ENCODE results near the gene TIRAP. TPM values are rescaled to one million over a fixed set of nuclear protein-coding genes. Genes with fewer than 3 reads are reported as not detected.
A peak's percentile ranks its signal among the peaks of the same experiment; 100 is the strongest.

TIRAP gene
- total and polyA plus RNA-seq, 9 of the 15 experiments (the other 6 are each of a cell fraction or from before 2014, with no cell fraction given) = 0.60 to 8.7 (median 3.7) TPM

DNA sequence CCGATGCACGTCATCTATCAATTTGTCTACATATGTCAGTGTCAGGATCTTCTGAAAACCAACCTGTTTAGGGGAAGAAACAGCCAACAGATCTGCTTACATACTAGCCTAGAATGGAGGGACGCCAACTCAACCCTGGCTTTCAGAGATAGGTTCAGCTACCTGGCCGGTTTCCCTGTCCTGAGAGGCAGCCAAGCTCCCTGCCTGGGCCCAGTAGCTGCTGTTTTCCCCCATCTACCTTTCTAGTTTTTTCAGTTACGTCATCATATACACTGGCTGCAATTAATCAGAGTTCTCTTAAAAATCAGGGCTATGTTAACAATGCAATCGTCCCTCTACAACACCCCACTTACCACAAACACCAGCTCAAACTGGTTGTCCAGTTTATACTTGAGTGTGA, 15.2 kb upstream of the TIRAP start:
- peaks cover 51% of the 10 kb centered on the region for H3K79me2 ChIP-seq (ENCODE audit: control insufficient read depth, insufficient read depth, low read length)
- intact Hi-C loops (cut with micrococcal nuclease) (loop anchor here (2.0 kb wide), 1 partner anchor 57 kb away; the partner anchor contains the start of genes FAM118B and RPUSD4), in situ Hi-C loops (cut with MboI) (no loop called here)
- H3K9ac ChIP-seq (ENCODE audit: insufficient read depth in 1 of 2, low read depth in 2 of 2, low read length in 2 of 2) = peak overlapping the region; percentile 97 to 99
- TSS peak; percentile 56 for BruUV-seq (replicated peaks)
- no peak for ATAC-seq
- no peak for FAIRE-seq
- peaks cover 4 to 11% of the 10 kb centered on the region in 2 experiments; a peak in 3 of 5 replicates for H3K4me1 ChIP-seq (replicated peaks in 1 of 2; ENCODE audit: control insufficient read depth in 2 of 2, insufficient read depth in 2 of 2, low read length in 2 of 2)
- peak in 1 of 4 experiments; percentile 20 for DNase-seq (ENCODE audit: extremely low read depth in 1 of 4, low spot score in 3 of 4)
- H3K9me3 ChIP-seq (replicated peaks; ENCODE audit: control insufficient read depth, insufficient read depth, low read depth, low read length) = no peaks in the 10 kb centered on the region
- POLR2A ChIA-PET = interaction anchor here (0.7 to 2.5 kb wide), 4 partner anchors 8 to 94 kb away, joined by 3 to 14 read pairs (median 9); no protein-coding TSS in a partner anchor
- H3K9me1 ChIP-seq (ENCODE audit: control insufficient read depth, insufficient read depth, low read length) = no peaks in the 10 kb centered on the region
- H4K20me1 ChIP-seq (replicated peaks; ENCODE audit: control insufficient read depth, insufficient read depth, low read length) = no peaks in the 10 kb centered on the region
- CTCF ChIA-PET (ENCODE audit: low intra/inter-chr PET ratio) = no interaction called here
- no peak overlapping the region for H2AFZ ChIP-seq (ENCODE audit: low read depth, low read length)
- H3K36me3 ChIP-seq (ENCODE audit: control insufficient read depth, insufficient read depth, low read length) = peaks cover 77% of the 10 kb centered on the region
- H3K27ac ChIP-seq (ENCODE audit: extremely low read depth, low read depth, low read length) = peak overlapping the region; percentile 96
- peak overlapping the region; percentile 93 for H3K4me3 ChIP-seq
- WGBS (ENCODE audit: insufficient coverage, low coverage, missing lambda C conversion rate) = 36% methylated on average over 6 of the region's 6 CpGs
- peak overlapping the region; percentile 97 for H3K4me2 ChIP-seq (ENCODE audit: insufficient read depth, low read length)
- no peaks in the 10 kb centered on the region; a peak in 1 of 5 replicates for H3K27me3 ChIP-seq (ENCODE audit: control insufficient read depth in 2 of 2, insufficient read depth in 2 of 2, low read length in 2 of 2)
- TF ChIP-seq XRCC5 (IDR thresholded peaks at IDR 0.05; ENCODE audit: low read depth, low read length) = no peak
- no peak for TF ChIP-seq ZNF561 (CRISPR knock-in tag; conservative IDR thresholded peaks at IDR 0.05)
- TF ChIP-seq, protein P1, sequence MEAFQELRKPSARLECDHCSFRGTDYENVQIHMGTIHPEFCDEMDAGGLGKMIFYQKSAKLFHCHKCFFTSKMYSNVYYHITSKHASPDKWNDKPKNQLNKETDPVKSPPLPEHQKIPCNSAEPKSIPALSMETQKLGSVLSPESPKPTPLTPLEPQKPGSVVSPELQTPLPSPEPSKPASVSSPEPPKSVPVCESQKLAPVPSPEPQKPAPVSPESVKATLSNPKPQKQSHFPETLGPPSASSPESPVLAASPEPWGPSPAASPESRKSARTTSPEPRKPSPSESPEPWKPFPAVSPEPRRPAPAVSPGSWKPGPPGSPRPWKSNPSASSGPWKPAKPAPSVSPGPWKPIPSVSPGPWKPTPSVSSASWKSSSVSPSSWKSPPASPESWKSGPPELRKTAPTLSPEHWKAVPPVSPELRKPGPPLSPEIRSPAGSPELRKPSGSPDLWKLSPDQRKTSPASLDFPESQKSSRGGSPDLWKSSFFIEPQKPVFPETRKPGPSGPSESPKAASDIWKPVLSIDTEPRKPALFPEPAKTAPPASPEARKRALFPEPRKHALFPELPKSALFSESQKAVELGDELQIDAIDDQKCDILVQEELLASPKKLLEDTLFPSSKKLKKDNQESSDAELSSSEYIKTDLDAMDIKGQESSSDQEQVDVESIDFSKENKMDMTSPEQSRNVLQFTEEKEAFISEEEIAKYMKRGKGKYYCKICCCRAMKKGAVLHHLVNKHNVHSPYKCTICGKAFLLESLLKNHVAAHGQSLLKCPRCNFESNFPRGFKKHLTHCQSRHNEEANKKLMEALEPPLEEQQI (IDR thresholded peaks at IDR 0.05) = no peak
- no peak for TF ChIP-seq CEBPG (CRISPR knock-in tag; IDR thresholded peaks at IDR 0.05)
- TF ChIP-seq CEBPG (tag; conservative IDR thresholded peaks at IDR 0.05 in 1 of 2, IDR thresholded peaks at IDR 0.05 in 1 of 2) = 0 out of 4 replicates have a peak, but pooled peaks of 1 of the 2 experiments have one; percentile 21
- TF ChIP-seq, protein P2, sequence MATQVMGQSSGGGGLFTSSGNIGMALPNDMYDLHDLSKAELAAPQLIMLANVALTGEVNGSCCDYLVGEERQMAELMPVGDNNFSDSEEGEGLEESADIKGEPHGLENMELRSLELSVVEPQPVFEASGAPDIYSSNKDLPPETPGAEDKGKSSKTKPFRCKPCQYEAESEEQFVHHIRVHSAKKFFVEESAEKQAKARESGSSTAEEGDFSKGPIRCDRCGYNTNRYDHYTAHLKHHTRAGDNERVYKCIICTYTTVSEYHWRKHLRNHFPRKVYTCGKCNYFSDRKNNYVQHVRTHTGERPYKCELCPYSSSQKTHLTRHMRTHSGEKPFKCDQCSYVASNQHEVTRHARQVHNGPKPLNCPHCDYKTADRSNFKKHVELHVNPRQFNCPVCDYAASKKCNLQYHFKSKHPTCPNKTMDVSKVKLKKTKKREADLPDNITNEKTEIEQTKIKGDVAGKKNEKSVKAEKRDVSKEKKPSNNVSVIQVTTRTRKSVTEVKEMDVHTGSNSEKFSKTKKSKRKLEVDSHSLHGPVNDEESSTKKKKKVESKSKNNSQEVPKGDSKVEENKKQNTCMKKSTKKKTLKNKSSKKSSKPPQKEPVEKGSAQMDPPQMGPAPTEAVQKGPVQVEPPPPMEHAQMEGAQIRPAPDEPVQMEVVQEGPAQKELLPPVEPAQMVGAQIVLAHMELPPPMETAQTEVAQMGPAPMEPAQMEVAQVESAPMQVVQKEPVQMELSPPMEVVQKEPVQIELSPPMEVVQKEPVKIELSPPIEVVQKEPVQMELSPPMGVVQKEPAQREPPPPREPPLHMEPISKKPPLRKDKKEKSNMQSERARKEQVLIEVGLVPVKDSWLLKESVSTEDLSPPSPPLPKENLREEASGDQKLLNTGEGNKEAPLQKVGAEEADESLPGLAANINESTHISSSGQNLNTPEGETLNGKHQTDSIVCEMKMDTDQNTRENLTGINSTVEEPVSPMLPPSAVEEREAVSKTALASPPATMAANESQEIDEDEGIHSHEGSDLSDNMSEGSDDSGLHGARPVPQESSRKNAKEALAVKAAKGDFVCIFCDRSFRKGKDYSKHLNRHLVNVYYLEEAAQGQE (IDR thresholded peaks at IDR 0.05; ENCODE audit: borderline replicate concordance) = peak; percentile 12; the same call in 1 of the 2 replicates
- TF ChIP-seq, protein P2 (CRISPR knock-in tag; IDR thresholded peaks at IDR 0.05; ENCODE audit: low read depth) = no peak
- TF ChIP-seq, protein P3, sequence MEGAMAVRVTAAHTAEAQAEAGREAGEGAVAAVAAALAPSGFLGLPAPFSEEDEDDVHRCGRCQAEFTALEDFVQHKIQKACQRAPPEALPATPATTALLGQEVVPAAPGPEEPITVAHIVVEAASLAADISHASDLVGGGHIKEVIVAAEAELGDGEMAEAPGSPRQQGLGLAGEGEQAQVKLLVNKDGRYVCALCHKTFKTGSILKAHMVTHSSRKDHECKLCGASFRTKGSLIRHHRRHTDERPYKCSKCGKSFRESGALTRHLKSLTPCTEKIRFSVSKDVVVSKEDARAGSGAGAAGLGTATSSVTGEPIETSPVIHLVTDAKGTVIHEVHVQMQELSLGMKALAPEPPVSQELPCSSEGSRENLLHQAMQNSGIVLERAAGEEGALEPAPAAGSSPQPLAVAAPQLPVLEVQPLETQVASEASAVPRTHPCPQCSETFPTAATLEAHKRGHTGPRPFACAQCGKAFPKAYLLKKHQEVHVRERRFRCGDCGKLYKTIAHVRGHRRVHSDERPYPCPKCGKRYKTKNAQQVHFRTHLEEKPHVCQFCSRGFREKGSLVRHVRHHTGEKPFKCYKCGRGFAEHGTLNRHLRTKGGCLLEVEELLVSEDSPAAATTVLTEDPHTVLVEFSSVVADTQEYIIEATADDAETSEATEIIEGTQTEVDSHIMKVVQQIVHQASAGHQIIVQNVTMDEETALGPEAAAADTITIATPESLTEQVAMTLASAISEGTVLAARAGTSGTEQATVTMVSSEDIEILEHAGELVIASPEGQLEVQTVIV (CRISPR knock-in tag; IDR thresholded peaks at IDR 0.05; ENCODE audit: borderline replicate concordance) = no peak

Measured in K562 (cell line).